Naive thymus-derived CD4-positive, alpha-beta T cell (primary cell): ENCODE results near the gene COX19. TPM values are rescaled to one million over a fixed set of nuclear protein-coding genes. Genes with fewer than 3 reads are reported as not detected.
"Not testable (repeated sequence)": the region's sequence is repeated elsewhere in the genome, so short reads cannot be mapped to it uniquely, and the experiment has no call there.

ENCODE experiments used
- ATAC-seq: fragments of 150-1000 bp; cut with Tn5 transposase; 2 replicates; pipeline ENCODE4 v1.10.0; 2021; ENCODE audit warnings: mild to moderate bottlenecking, moderate library complexity
- CTCF ChIA-PET: fragments of 350-600 bp; sonication (Branson Sonifier 250); formaldehyde crosslinking; loops from one replicate; lab custom pipeline; 2021; ENCODE audit warnings: antibody characterized with exemption; lab: Charles Lee
- POLR2A ChIA-PET: fragments of 350-600 bp; sonication (Branson Sonifier 250); formaldehyde crosslinking; loops from one replicate; lab custom pipeline; 2021; ENCODE audit warnings: antibody characterized with exemption, inconsistent platforms; lab: Charles Lee
- DNase-seq, 9 donors: peaks; one replicate each; pipeline versions ENCODE4 v3.0.0 to v3.0.0-alpha.2; 2020 to 2022; ENCODE audit warnings: mixed read lengths in 1 of 9
- H3K27ac ChIP-seq: one replicate; pipeline ENCODE4 v1.7.0; 2013; ENCODE audit warnings: mild to moderate bottlenecking, low read depth, low read length, moderate library complexity
- H3K27me3 ChIP-seq, 2 donors: one replicate each; pipeline ENCODE4 v1.7.0; 2013; ENCODE audit warnings: low read length in 2 of 2, mild to moderate bottlenecking in 2 of 2, moderate library complexity in 2 of 2; ENCODE audit not compliant: control insufficient read depth in 2 of 2, insufficient read depth in 2 of 2
- H3K36me3 ChIP-seq, 3 experiments: 1 replicate in 2 of 3; 2 replicates in 1 of 3; pipeline ENCODE4 v1.7.0; 2013; ENCODE audit warnings: low read length in 3 of 3, mild to moderate bottlenecking in 3 of 3, moderate library complexity in 1 of 3; ENCODE audit not compliant: insufficient read depth in 3 of 3, control insufficient read depth in 2 of 3
- H3K4me1 ChIP-seq, 2 donors: one replicate each; pipeline ENCODE4 v1.7.0; 2013; ENCODE audit warnings: low read length in 2 of 2, mild to moderate bottlenecking in 2 of 2, moderate library complexity in 1 of 2; ENCODE audit not compliant: control insufficient read depth in 2 of 2, insufficient read depth in 2 of 2
- H3K4me3 ChIP-seq: 2 replicates; pipeline ENCODE4 v1.7.0; 2013; ENCODE audit warnings: mild to moderate bottlenecking, low read length
- H3K9me3 ChIP-seq, 3 experiments: 1 replicate in 2 of 3; 2 replicates in 1 of 3; pipeline ENCODE4 v1.7.0; 2013; ENCODE audit warnings: low read length in 3 of 3; ENCODE audit not compliant: control insufficient read depth in 2 of 3
- H3K27ac Mint-ChIP-seq, 9 donors: one replicate each; pipeline ENCODE4 v1.8.0; 2020 to 2022; ENCODE audit warnings: mixed read lengths in 9 of 9, mild to moderate bottlenecking in 8 of 9, moderate library complexity in 5 of 9, inconsistent platforms in 2 of 9
- H3K27me3 Mint-ChIP-seq, 5 donors: one replicate each; pipeline ENCODE4 v1.8.0; 2021 to 2022; ENCODE audit warnings: mixed read lengths in 5 of 5, mild to moderate bottlenecking in 1 of 5
- H3K36me3 Mint-ChIP-seq, 5 donors: one replicate each; pipeline ENCODE4 v1.8.0; 2020 to 2022; ENCODE audit warnings: mixed read lengths in 5 of 5, mild to moderate bottlenecking in 3 of 5, inconsistent platforms in 1 of 5
- H3K4me1 Mint-ChIP-seq, 7 donors: one replicate each; pipeline ENCODE4 v1.8.0; 2020 to 2022; ENCODE audit warnings: mixed read lengths in 7 of 7, mild to moderate bottlenecking in 3 of 7, inconsistent platforms in 1 of 7
- H3K4me3 Mint-ChIP-seq, 10 donors: one replicate each; pipeline ENCODE4 v1.8.0; 2020 to 2022; ENCODE audit warnings: mild to moderate bottlenecking in 10 of 10, mixed read lengths in 10 of 10, moderate library complexity in 6 of 10, inconsistent platforms in 2 of 10
- H3K9me3 Mint-ChIP-seq, 11 donors: one replicate each; pipeline ENCODE4 v1.8.0; 2020 to 2022; ENCODE audit warnings: mixed read lengths in 11 of 11, mild to moderate bottlenecking in 4 of 11, inconsistent platforms in 1 of 11, moderate library complexity in 1 of 11
- intact Hi-C, 2 donors: fragments of 100-400 bp; cut with micrococcal nuclease; formaldehyde crosslinking; loops; one replicate each; pipeline ENCODE4 v1.15.1; 2023
- polyA plus RNA-seq, 2 donors: library from polyadenylated mRNA; unstranded; fragments of 300-500 nt; fragmentation: Illumina TruSeq; gene quantifications; one replicate each; pipeline ENCODE4 v1.2.3, GENCODE V29; 2021
- total RNA-seq, 6 experiments: library from RNA in 5 of 6; stranded (reverse) in 5 of 6; gene quantifications; 1 replicate in 5 of 6; 2 replicates in 1 of 6; pipeline ENCODE4 v1.2.3 and lab custom pipeline; 2021 to 2026

The COX19 gene
- total and polyA plus RNA-seq, 7 experiments from 2014 or later: 18.3 to 48.2 (median 45.1) TPM

- Mint-ChIP-seq H3K27ac (peak overlapping the region in 6 of 9 donors; percentile 59 to 87 (median 74)), H3K27me3 (no peaks in the 10 kb centered on the region), H3K4me1 (peaks cover 15 to 35% (median 24%) of the 10 kb centered on the region in 7 donors), H3K36me3 (peaks cover 0 to 7% (median 0%) of the 10 kb centered on the region in 5 donors), H3K4me3 (peak overlapping the region in 6 of 10 donors; percentile 34 to 83 (median 59)), H3K9me3 (no peaks in the 10 kb centered on the region)
- POLR2A ChIA-PET: interaction anchor here (0.8 kb wide), 1 partner anchor 15 kb away, joined by 7 read pairs; no protein-coding TSS in a partner anchor
- no peak overlapping the region for H3K4me3 ChIP-seq
- no peaks in the 10 kb centered on the region for H3K9me3 ChIP-seq
- H3K27me3 ChIP-seq: no peaks in the 10 kb centered on the region
- ATAC-seq (no peak), DNase-seq (peak in 2 of 9 donors; percentile 17 to 72)
- CTCF ChIA-PET: no interaction called here
- intact Hi-C loops: loop anchor here (5.0 kb wide), 5 partner anchors 92 to 777 kb away; partner anchors contain the start of genes GPR146 (in 2 of the 2) and SUN1 (in 1 of the 2)
- peak overlapping the region; percentile 39 for H3K27ac ChIP-seq
- no peaks in the 10 kb centered on the region for H3K36me3 ChIP-seq
- peaks cover 30% of the 10 kb centered on the region in 2 donors for H3K4me1 ChIP-seq
These were observed 50.7 kb downstream of the COX19 start for GRCh38 chr7:924541-925231.

- not testable (repeated sequence) for DNase-seq, H3K27me3 ChIP-seq, H3K36me3 ChIP-seq, H3K9me3 ChIP-seq, H3K36me3 Mint-ChIP-seq, H3K9me3 Mint-ChIP-seq, H3K27me3 Mint-ChIP-seq, ATAC-seq
- H3K4me3 Mint-ChIP-seq: peak overlapping the region in 1 of 10 donors; percentile 67
- peak overlapping the region in 2 of 9 donors; percentile 90 to 94 for H3K27ac Mint-ChIP-seq
- Histone ChIP-seq H3K27ac (peak overlapping the region; percentile 84), H3K4me3 (peak overlapping the region; percentile 84), H3K4me1 (peaks cover 30% of the 10 kb centered on the region in 2 donors)
- POLR2A ChIA-PET: interaction anchor here (1.1 to 2.2 kb wide), 4 partner anchors 14 to 102 kb away, joined by 3 to 27 read pairs (median 14); partner anchors contain the start of genes COX19 and GET4
- H3K4me1 Mint-ChIP-seq: peaks cover 19 to 39% (median 29%) of the 10 kb centered on the region in 7 donors
- intact Hi-C loops: loop anchor here (5.0 kb wide), 5 partner anchors 92 to 777 kb away; partner anchors contain the start of genes GPR146 (in 2 of the 2) and SUN1 (in 1 of the 2)
- CTCF ChIA-PET: interaction anchor here (1.1 kb wide), 1 partner anchor 14 kb away, joined by 13 read pairs; no protein-coding TSS in a partner anchor
These were observed 51.3 kb downstream of the COX19 start for GRCh38 chr7:924042-924441.

- Histone ChIP-seq H3K4me3 (peak overlapping the region; percentile 84), H3K4me1 (peaks cover 30% of the 10 kb centered on the region in 2 donors), H3K27me3 (no peaks in the 10 kb centered on the region), H3K27ac (peak overlapping the region; percentile 84), H3K36me3 (no peaks in the 10 kb centered on the region), H3K9me3 (no peaks in the 10 kb centered on the region)
- Mint-ChIP-seq H3K4me1 (peaks cover 19 to 34% (median 25%) of the 10 kb centered on the region in 7 donors), H3K9me3 (peaks cover 0 to 1% (median 0%) of the 10 kb centered on the region in 11 donors), H3K27ac (peak overlapping the region; percentile 89 to 96 (median 92)), H3K36me3 (peaks cover 0 to 4% (median 0%) of the 10 kb centered on the region in 5 donors), H3K27me3 (no peaks in the 10 kb centered on the region), H3K4me3 (peak overlapping the region; percentile 77 to 90 (median 88))
- ChIA-PET POLR2A (interaction anchor here (0.5 to 2.2 kb wide), 11 partner anchors 13 to 595 kb away, joined by 3 to 27 read pairs (median 3); partner anchors contain the start of genes COX19 and GET4), CTCF (interaction anchor here (0.8 to 1.6 kb wide), 4 partner anchors 13 to 252 kb away, joined by 3 to 13 read pairs (median 3); no protein-coding TSS in a partner anchor)
- DNase-seq (peak; percentile 67 to 91 (median 90)), ATAC-seq (peak; percentile 93)
- intact Hi-C loops: loop anchor here (1.0 to 5.0 kb wide), 17 partner anchors 13 to 776 kb away; partner anchors contain the start of genes ADAP1 (in 2 of the 2), COX19 (in 2 of the 2), GET4 (in 2 of the 2) and GPR146 (in 2 of the 2)
These were observed 52.0 kb downstream of the COX19 start for GRCh38 chr7:923108-924041.

- POLR2A ChIA-PET: interaction anchor here (0.7 to 2.2 kb wide), 11 partner anchors 12 to 570 kb away, joined by 3 to 27 read pairs (median 3); partner anchors contain the start of genes COX19 and GET4
- Mint-ChIP-seq H3K9me3 (peaks cover 0 to 1% (median 0%) of the 10 kb centered on the region in 11 donors), H3K4me3 (peak overlapping the region; percentile 77 to 90 (median 88)), H3K27ac (peak overlapping the region; percentile 89 to 96 (median 92)), H3K27me3 (no peaks in the 10 kb centered on the region), H3K36me3 (peaks cover 0 to 4% (median 0%) of the 10 kb centered on the region in 5 donors), H3K4me1 (peaks cover 19 to 33% (median 26%) of the 10 kb centered on the region in 7 donors)
- Histone ChIP-seq H3K27ac (peak overlapping the region; percentile 84), H3K36me3 (no peaks in the 10 kb centered on the region), H3K4me3 (peak overlapping the region; percentile 84), H3K4me1 (peaks cover 30% of the 10 kb centered on the region in 2 donors), H3K9me3 (no peaks in the 10 kb centered on the region), H3K27me3 (no peaks in the 10 kb centered on the region)
- CTCF ChIA-PET: interaction anchor here (0.8 to 1.6 kb wide), 5 partner anchors 12 to 253 kb away, joined by 3 to 13 read pairs (median 3); no protein-coding TSS in a partner anchor
- peak; percentile 1 for ATAC-seq
- intact Hi-C loops: loop anchor here (1.0 to 5.0 kb wide), 17 partner anchors 12 to 775 kb away; partner anchors contain the start of genes ADAP1 (in 2 of the 2), COX19 (in 2 of the 2), GET4 (in 2 of the 2) and GPR146 (in 2 of the 2)
- DNase-seq: peak in 4 of 9 donors; percentile 16 to 48 (median 33)
These were observed 52.8 kb downstream of the COX19 start for GRCh38 chr7:922334-923107.

GRCh38 chr7:921581-922333 is 53.6 kb downstream of the COX19 start:
- Histone ChIP-seq H3K4me3 (peak overlapping the region; percentile 69), H3K36me3 (no peaks in the 10 kb centered on the region), H3K27ac (peak overlapping the region; percentile 84), H3K4me1 (peaks cover 30% of the 10 kb centered on the region in 2 donors), H3K27me3 (no peaks in the 10 kb centered on the region), H3K9me3 (no peaks in the 10 kb centered on the region)
- H3K27ac Mint-ChIP-seq: peak overlapping the region in 6 of 9 donors; percentile 70 to 94 (median 84)
- intact Hi-C loops: loop anchor here (2.0 to 5.0 kb wide), 10 partner anchors 19 to 774 kb away; partner anchors contain the start of genes GPR146 (in 2 of the 2) and SUN1 (in 1 of the 2)
- no peak for ATAC-seq
- DNase-seq: peak in 1 of 9 donors; percentile 6
- peaks cover 0 to 1% (median 0%) of the 10 kb centered on the region in 11 donors for H3K9me3 Mint-ChIP-seq
- peaks cover 0 to 4% (median 0%) of the 10 kb centered on the region in 5 donors for H3K36me3 Mint-ChIP-seq
- peak overlapping the region in 9 of 10 donors; percentile 78 to 90 (median 88) for H3K4me3 Mint-ChIP-seq
- no peaks in the 10 kb centered on the region for H3K27me3 Mint-ChIP-seq
- peaks cover 19 to 30% (median 26%) of the 10 kb centered on the region in 7 donors for H3K4me1 Mint-ChIP-seq
- POLR2A ChIA-PET: interaction anchor here (0.6 to 2.2 kb wide), 7 partner anchors 12 to 570 kb away, joined by 3 to 27 read pairs (median 4); partner anchors contain the start of genes COX19 and GET4
- CTCF ChIA-PET: interaction anchor here (0.8 to 1.6 kb wide), 4 partner anchors 37 to 254 kb away, joined by 3 read pairs; no protein-coding TSS in a partner anchor
